NCI-H2196 (cell line): ENCODE measurements around the gene CSTF1.

ENCODE experiments used
- DNase-seq: peaks from one replicate; lab custom pipeline; 2025; ENCODE audit not compliant: unreplicated experiment; lab: John Stamatoyannopoulos, UW

CSTF1 gene

DNA sequence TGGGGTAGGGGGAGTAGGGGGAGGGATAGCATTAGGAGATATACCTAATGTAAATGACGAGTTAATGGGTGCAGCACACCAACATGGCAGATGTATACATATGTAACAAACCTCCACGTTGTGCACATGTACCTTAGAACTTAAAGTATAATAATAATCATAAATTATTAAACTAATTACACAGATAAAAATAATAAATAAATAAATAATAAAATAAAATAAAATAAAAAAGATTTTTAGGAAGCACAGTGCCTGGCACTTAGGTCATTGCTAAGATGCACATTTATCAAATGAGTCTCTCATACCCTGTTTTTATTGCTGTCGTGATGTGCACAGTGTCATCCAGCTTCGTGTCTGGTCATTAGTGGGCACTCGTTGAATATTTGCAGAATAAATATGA is 57.0 kb downstream of the CSTF1 start:
- no peak for DNase-seq

DNA sequence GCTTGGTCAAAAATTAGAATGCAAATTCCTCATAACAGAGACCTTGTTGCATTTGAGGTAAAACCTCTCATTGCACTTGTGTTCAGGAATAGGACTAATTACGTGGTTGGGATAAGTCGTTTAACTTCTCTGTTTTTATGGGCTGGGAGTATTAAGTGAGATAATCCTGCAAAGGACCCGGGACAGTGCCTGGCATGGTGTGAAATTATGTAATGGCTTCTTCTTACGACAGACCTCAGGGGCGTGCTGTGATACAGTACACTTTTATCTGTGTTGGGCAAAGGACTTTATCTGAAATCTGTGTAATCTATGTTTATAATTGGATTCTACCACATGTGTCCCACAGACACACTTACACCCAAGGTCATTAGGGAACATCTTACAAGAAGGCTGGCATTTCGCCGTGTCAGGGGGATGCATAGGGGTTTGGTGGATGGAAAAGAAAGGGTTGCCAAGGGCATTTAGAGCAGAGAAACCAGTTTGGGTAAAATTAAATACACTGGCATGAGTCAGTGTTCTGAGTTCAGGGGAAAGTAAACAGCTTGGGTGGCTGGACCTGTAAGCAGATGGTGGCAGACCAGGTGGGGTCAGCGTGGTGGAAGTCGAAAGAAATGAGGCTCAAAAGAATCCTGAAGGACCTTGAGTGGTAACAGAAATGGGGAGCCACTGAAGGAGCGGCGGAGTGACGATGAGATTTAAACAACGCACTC is 58.8 kb downstream of the CSTF1 start:
- no peak for DNase-seq

DNA sequence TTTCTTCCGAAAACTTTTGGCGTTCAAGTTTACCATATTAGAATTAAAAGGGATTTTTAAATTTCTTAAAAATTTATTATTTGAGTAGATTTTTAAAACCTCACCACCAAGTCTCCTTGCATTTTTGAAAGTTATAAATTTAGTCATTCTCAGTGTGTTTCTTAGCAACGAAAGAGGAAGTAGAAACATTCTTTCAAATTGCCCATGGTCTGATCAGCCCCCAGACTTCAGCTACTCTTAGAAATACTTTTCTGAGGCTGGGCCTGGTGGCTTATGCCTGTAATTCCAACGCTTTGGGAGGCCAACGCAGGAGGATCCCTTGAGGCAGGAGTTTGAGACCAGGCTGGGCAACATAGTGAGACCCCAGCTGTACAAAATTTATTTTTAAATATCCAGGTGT is 60.9 kb downstream of the CSTF1 start:
- DNase-seq: no peak

DNA sequence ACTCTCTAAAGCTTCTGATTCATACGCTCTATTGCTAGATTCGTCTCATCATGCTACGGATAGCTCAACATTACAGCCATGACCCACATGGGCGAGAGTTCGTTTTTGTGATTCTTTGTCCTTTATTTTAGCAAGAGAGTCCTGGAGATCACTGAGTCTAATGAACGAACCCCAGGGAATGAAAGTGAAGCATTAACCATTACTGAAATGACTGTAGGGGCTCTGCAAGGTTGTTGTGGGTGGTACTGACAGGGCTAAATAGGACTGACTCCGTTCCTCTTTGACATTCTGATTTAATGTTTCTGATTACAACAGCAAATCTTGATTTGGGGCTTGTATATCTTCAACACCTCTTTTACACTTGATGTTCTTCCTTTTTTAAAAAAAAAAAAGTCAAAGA is 62.3 kb downstream of the CSTF1 start:
- DNase-seq: no peak
